Osteoblast (primary cell): ENCODE measurements around the gene HOTAIR. TPM values are rescaled to one million over a fixed set of nuclear protein-coding genes. Genes with fewer than 3 reads are reported as not detected.

ENCODE experiments used
- DNase-seq: peaks from one replicate; pipeline ENCODE4 v3.0.0; 2011; ENCODE audit warnings: low spot score, mixed read lengths; ENCODE audit not compliant: insufficient read length; ENCODE audit errors: missing footprints
- H2AFZ ChIP-seq: 2 replicates; pipeline ENCODE4 v1.6.0; 2011; ENCODE audit warnings: mild to moderate bottlenecking, low read length
- H3K27ac ChIP-seq: 2 replicates; pipeline ENCODE4 v1.5.1; 2011; ENCODE audit warnings: mild to moderate bottlenecking, low read depth, low read length, moderate library complexity
- H3K27me3 ChIP-seq: 2 replicates; pipeline ENCODE4 v1.6.0; 2012; ENCODE audit warnings: mild to moderate bottlenecking, control low read depth, inconsistent platforms, low read length, moderate library complexity; ENCODE audit not compliant: insufficient read depth
- H3K36me3 ChIP-seq: 2 replicates; pipeline ENCODE4 v1.5.1; 2011; ENCODE audit warnings: mild to moderate bottlenecking, low read length, control low read depth, moderate library complexity; ENCODE audit not compliant: insufficient read depth
- H3K4me1 ChIP-seq: 2 replicates; pipeline ENCODE4 v1.5.1; 2011; ENCODE audit warnings: mild to moderate bottlenecking, low read length, control low read depth, moderate library complexity; ENCODE audit not compliant: insufficient read depth
- H3K4me2 ChIP-seq: 2 replicates; pipeline ENCODE4 v1.6.0; 2011; ENCODE audit warnings: mild to moderate bottlenecking, low read length; ENCODE audit not compliant: insufficient read depth
- H3K4me3 ChIP-seq: fragments of 200-600 bp; sonication (generic); 3 replicates; pipeline ENCODE4 v1.5.1; 2012; ENCODE audit warnings: mild to moderate bottlenecking, low read length, inconsistent platforms; ENCODE audit not compliant: insufficient read depth
- H3K79me2 ChIP-seq: 2 replicates; pipeline ENCODE4 v1.6.0; 2012; ENCODE audit warnings: mild to moderate bottlenecking, low read length, control low read depth, inconsistent platforms; ENCODE audit not compliant: insufficient read depth
- H3K9me3 ChIP-seq: 2 replicates; pipeline ENCODE4 v1.5.1; 2011; ENCODE audit warnings: low read depth, low read length, control low read depth
- H4K20me1 ChIP-seq: 2 replicates; pipeline ENCODE4 v1.6.0; 2012; ENCODE audit warnings: mild to moderate bottlenecking, low read length, control low read depth; ENCODE audit not compliant: insufficient read depth
- total RNA-seq: library from RNA; depleted of rRNA; stranded (reverse); fragments of >200 nt; gene quantifications from 2 replicates; pipeline ENCODE4 v1.2.3, GENCODE V29; 2012
- TF ChIP-seq, protein P1 (sequence below): IDR thresholded peaks from 2 replicates; pipeline ENCODE4 v1.5.1; 2011; ENCODE audit warnings: mild to moderate bottlenecking, low read depth, low read length, moderate library complexity; ENCODE audit errors: extremely low read depth

HOTAIR gene
- total RNA-seq, 1 donor: 0.72 TPM

DNA sequence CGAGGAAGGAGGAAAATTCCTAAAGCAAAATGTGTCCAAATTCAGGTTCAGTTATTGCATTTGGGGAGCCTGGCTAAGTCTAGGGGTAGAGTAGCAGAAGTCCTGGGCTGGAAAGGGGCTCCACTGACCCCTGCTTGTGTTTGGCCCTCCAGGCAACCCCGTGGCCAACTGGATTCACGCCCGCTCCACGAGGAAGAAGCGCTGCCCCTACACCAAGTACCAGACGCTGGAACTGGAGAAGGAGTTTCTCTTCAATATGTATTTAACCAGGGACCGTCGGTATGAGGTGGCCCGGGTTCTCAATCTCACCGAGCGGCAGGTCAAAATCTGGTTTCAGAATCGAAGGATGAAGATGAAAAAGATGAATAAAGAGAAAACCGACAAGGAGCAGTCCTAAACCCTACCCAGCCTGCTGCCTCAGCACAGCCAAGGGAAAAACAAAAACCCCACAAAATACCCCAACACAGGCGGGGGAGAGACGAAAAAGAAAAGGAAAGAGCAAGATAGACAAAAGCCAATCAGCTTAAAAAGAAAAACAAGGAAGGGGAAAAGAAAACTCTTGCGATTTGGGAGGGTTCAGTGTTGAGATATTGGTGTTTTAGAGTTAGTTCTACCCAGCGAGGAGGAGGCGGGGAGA lies 27.6 kb upstream of the HOTAIR start:
- peaks cover 84% of the 10 kb centered on the region for H3K79me2 ChIP-seq
- no peak overlapping the region for H3K4me3 ChIP-seq
- no peak overlapping the region for H2AFZ ChIP-seq
- no peaks in the 10 kb centered on the region for H3K9me3 ChIP-seq
- peaks cover 10% of the 10 kb centered on the region for H3K36me3 ChIP-seq
- no peak for DNase-seq
- no peak overlapping the region for H3K27ac ChIP-seq
- H3K4me1 ChIP-seq: peaks cover 41% of the 10 kb centered on the region
- H3K27me3 ChIP-seq: no peaks in the 10 kb centered on the region
- peak overlapping the region; percentile 88 for H3K4me2 ChIP-seq
- H4K20me1 ChIP-seq: peaks cover 11% of the 10 kb centered on the region
- TF ChIP-seq, protein P1, sequence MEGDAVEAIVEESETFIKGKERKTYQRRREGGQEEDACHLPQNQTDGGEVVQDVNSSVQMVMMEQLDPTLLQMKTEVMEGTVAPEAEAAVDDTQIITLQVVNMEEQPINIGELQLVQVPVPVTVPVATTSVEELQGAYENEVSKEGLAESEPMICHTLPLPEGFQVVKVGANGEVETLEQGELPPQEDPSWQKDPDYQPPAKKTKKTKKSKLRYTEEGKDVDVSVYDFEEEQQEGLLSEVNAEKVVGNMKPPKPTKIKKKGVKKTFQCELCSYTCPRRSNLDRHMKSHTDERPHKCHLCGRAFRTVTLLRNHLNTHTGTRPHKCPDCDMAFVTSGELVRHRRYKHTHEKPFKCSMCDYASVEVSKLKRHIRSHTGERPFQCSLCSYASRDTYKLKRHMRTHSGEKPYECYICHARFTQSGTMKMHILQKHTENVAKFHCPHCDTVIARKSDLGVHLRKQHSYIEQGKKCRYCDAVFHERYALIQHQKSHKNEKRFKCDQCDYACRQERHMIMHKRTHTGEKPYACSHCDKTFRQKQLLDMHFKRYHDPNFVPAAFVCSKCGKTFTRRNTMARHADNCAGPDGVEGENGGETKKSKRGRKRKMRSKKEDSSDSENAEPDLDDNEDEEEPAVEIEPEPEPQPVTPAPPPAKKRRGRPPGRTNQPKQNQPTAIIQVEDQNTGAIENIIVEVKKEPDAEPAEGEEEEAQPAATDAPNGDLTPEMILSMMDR: no peak

DNA sequence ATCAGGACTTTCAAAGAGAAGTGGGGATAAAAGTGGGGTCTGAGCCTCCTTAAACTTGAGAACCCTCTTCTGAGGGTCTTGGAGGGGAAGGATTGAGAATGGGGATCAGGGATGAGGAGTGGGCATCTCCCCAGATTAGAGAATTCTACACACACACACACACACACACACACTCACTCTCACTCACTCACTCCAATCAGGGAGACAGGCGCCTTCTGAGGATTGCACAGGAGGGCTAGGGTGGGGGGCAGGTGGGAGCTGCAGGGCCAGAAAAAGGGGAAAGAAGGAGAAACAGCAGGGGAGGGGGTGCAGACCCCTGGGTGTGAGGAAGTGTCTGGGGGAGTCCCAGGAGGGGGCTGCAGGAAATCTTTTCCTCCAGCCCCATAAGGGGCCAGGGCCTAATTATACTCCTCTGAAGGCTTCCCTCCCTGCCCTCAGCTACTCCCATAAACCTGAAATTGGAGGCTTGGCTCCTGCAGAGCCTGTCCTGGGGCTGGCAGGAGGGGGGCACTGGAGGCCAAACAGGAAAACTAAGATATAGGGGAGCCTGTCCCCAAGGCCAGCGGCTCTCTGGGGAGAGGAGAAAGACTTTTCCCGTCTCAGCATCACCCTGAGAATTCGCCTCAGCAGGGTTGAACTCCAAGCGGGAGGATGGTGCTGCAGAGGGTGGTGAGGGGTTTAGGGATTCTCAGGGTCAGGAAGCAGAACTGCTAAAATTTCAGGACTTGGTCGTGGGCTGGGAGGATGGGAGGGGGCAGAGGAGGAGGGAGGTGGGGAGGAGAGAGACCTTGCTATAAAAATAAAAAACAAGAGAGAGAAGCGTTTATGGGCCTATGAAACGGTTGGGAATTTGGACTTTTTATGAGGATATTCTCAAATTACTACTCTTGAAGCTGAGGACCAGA lies 26.8 kb upstream of the HOTAIR start:
- H2AFZ ChIP-seq: no peak overlapping the region
- peaks cover 10% of the 10 kb centered on the region for H3K36me3 ChIP-seq
- H3K9me3 ChIP-seq: no peaks in the 10 kb centered on the region
- H3K27me3 ChIP-seq: no peaks in the 10 kb centered on the region
- H3K4me1 ChIP-seq: peaks cover 44% of the 10 kb centered on the region
- no peak for DNase-seq
- TF ChIP-seq, protein P1: no peak
- H3K27ac ChIP-seq: peak overlapping the region; percentile 33
- peak overlapping the region; percentile 93 for H3K4me3 ChIP-seq
- peak overlapping the region; percentile 88 for H3K4me2 ChIP-seq
- H4K20me1 ChIP-seq: peaks cover 8% of the 10 kb centered on the region
- H3K79me2 ChIP-seq: peaks cover 84% of the 10 kb centered on the region

DNA sequence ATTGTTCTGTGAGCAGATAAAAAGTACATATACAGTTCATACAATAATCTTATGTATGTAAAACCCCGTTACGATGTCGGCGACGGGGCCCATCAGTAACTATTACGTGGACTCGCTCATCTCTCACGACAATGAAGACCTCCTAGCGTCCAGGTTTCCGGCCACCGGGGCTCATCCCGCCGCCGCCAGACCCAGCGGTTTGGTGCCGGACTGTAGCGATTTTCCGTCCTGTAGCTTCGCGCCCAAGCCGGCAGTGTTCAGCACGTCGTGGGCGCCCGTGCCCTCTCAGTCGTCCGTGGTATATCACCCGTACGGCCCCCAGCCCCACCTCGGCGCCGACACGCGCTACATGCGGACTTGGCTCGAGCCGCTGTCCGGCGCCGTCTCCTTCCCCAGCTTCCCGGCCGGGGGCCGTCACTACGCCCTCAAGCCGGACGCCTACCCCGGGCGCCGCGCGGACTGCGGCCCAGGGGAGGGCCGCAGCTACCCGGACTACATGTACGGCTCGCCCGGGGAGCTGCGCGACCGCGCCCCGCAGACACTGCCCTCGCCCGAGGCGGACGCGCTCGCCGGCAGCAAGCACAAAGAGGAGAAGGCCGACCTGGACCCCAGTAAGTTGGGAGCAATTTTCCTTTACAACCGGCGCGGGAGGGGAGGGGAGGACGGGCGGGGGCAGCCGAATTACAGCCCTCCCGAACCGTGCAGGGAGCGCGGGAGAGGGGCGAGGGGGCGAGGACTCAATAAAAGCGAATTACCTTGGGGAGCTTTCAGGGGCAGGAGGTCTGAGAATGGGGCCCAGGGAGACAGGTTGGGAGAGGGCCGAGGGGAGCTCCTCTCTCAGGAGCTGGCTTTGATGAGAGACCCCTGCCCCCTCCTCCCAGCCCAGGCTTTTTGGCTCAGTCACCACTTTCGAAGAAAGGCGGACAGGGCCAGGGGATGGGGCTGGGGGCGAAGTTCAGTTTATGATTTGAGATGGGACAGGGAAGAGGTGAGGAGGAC lies 25.7 kb upstream of the HOTAIR start, which contains the start of gene HOXC9:
TSS of gene HOXC9 (plus strand) at position 46 of the 999 bp plus-strand sequence. CDS start at position 74, 28 bp downstream.
- Histone ChIP-seq H3K9me3 (no peaks in the 10 kb centered on the region), H3K4me2 (peak within 1 kb of the TSS; percentile 88), H3K36me3 (peaks cover 10% of the 10 kb centered on the region), H4K20me1 (peaks cover 6% of the 10 kb centered on the region), H3K79me2 (peaks cover 84% of the 10 kb centered on the region), H3K4me3 (peak within 1 kb of the TSS; percentile 93), H3K27me3 (no peaks in the 10 kb centered on the region), H2AFZ (peak within 1 kb of the TSS; percentile 91), H3K27ac (peak within 1 kb of the TSS; percentile 87), H3K4me1 (peaks cover 44% of the 10 kb centered on the region)
- DNase-seq: peak; percentile 92
- TF ChIP-seq, protein P1: no peak
